Measurements from ENCODE around the gene RNASEL.

The RNASEL gene

DNA sequence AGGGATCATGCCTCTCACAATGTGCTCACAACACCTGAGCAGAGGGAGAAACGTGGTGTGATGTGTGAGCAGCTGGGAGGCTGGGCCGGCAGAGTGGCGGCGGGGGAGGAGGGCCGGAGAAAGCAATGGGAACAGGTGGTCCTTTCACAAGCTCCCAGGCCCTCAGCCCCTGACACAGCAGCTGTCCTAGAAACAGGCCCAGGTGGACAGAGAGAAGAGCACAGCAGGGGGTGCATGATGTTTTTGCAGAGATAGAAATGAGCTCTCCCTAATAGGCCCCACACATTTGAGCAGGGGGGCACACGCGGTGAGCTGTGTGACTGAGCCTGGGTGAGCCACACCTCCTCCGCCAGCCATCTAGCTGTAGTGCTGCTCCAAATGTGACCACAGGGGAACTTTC, 22.7 kb upstream of the RNASEL start:
- TF ChIP-seq GATA2 (IDR thresholded peaks at IDR 0.05; ENCODE audit: low read depth, low read length) = no peak
- no peak for TF ChIP-seq GATA3 (IDR thresholded peaks at IDR 0.05; ENCODE audit: low read depth, low read length)

DNA sequence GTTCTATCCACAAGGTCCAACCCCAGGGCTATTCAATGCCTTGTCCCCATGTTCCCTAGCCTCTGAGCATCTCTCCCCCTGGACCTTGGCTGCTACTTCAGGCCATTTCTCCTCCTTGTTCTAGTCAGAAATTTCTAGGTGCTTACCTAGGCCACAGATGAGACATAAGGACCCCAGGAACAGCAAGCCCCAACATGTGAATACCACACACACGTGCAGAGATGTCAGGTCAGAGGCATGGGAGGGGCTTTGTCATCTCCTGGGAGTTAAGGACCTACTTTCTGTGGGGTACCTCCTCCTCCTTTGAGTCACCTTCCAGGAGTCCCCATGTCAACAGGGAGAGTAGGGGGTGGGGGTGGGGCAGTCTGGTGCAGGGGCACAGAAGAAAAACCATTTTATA, 22.3 kb upstream of the RNASEL start:
- TF ChIP-seq GATA3 (IDR thresholded peaks at IDR 0.05; ENCODE audit: low read depth, low read length) (no peak), GATA2 (IDR thresholded peaks at IDR 0.05; ENCODE audit: low read depth, low read length) (no peak)

- TF ChIP-seq GATA3 (IDR thresholded peaks at IDR 0.05; ENCODE audit: low read depth, low read length) = no peak
- TF ChIP-seq GATA2 (IDR thresholded peaks at IDR 0.05; ENCODE audit: low read depth, low read length) = no peak
Observed at GRCh38 chr1:182610606-182611194, 21.6 kb upstream of the RNASEL start.

GRCh38 chr1:182608845-182609610, 20.0 kb upstream of the RNASEL start:
- no peak for TF ChIP-seq GATA3 (IDR thresholded peaks at IDR 0.05; ENCODE audit: low read depth, low read length)
- TF ChIP-seq GATA2 (IDR thresholded peaks at IDR 0.05; ENCODE audit: low read depth, low read length) = no peak

DNA sequence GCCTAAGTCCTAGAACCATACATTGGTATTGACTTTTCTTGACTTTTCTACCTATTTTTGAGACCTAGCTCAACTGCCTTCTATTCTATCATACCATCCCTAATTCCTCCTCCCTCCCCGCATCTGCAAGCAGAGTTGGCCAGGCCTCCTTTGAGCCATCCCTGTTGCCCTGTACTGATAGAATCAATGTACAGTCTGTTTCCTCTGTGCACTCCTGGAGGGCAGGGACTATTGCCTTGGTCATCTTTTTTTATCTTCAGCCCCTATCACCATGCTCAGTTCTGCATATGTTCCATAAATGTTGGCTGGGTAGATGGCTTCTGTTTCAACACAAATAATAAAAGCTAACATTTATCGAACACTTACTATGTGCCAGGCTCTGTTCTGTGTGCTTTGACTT, 19.2 kb upstream of the RNASEL start:
- no peak for TF ChIP-seq GATA3 (IDR thresholded peaks at IDR 0.05; ENCODE audit: low read depth, low read length)
- TF ChIP-seq GATA2 (IDR thresholded peaks at IDR 0.05; ENCODE audit: low read depth, low read length) = peak; percentile 64; the same call in 1 of the 2 replicates

GRCh38 chr1:182607566-182607965, 18.5 kb upstream of the RNASEL start:
- no peak for TF ChIP-seq GATA2 (IDR thresholded peaks at IDR 0.05; ENCODE audit: low read depth, low read length)
- no peak for TF ChIP-seq GATA3 (IDR thresholded peaks at IDR 0.05; ENCODE audit: low read depth, low read length)

GRCh38 chr1:182604175-182605164, 15.4 kb upstream of the RNASEL start, which contains the start of gene RGS16:
TSS of gene RGS16 (minus strand) at chr1:182604389. CDS start at chr1:182604259, 130 bp downstream.
- TF ChIP-seq GATA3 (IDR thresholded peaks at IDR 0.05; ENCODE audit: low read depth, low read length) (no peak), GATA2 (IDR thresholded peaks at IDR 0.05; ENCODE audit: low read depth, low read length) (0 out of 2 replicates have a peak, but pooled peaks have one; percentile 31)

DNA sequence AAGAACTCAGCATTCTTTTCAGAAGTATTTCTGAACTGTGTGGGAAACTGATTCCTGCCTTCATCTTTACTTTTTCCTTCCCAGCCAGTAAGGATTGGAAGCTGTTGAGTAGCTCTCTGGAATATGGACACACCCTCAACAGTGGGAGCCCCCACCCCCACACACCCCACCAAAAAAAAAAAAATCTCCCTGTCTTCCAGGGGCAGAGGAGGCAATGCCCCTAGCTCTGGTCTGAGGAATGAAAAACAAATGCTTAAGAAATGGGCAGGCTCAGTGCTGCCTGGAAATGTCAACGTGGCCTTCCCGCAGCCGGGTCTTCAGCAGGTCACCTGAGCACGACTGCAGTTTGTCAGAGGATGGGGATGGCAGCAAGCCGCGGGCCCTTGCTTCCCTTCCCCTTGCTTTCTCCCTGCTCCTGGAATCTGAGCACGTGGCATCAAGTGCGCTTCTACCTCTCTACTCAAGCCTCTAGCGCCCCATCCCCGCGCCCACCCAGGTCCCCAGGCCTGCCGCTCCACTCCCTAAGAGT, 14.7 kb upstream of the RNASEL start:
- TF ChIP-seq GATA3 (IDR thresholded peaks at IDR 0.05; ENCODE audit: low read depth, low read length) (no peak), GATA2 (IDR thresholded peaks at IDR 0.05; ENCODE audit: low read depth, low read length) (no peak; the same call in 1 of the 2 replicates)

GRCh38 chr1:182602935-182603645, 14.0 kb upstream of the RNASEL start:
- TF ChIP-seq GATA2 (IDR thresholded peaks at IDR 0.05; ENCODE audit: low read depth, low read length) (peak; percentile 23; the same call in 1 of the 2 replicates), GATA3 (IDR thresholded peaks at IDR 0.05; ENCODE audit: low read depth, low read length) (no peak)

DNA sequence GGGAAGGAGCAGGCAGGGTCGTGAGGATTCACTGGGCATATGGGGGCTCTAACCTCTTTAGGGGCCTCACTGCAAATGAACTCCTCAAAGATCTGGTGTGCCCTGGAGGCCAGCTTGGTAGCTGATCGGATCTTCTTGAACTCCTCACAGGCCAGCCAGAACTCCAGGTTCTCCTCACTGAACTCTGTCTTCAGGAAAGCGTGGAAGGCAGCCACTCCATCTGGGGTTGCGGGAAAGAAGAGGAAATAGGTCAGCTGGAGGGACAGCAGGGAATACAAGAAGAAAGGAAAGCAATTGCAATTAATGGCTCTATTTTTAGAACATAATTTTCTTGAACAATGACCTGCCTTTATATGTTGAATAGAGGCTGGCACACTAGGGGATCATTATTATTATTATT, 12.9 kb upstream of the RNASEL start:
- TF ChIP-seq GATA3 (IDR thresholded peaks at IDR 0.05; ENCODE audit: low read depth, low read length) = no peak
- TF ChIP-seq GATA2 (IDR thresholded peaks at IDR 0.05; ENCODE audit: low read depth, low read length) = no peak

- TF ChIP-seq GATA3 (IDR thresholded peaks at IDR 0.05; ENCODE audit: low read depth, low read length) = no peak
- no peak for TF ChIP-seq GATA2 (IDR thresholded peaks at IDR 0.05; ENCODE audit: low read depth, low read length)
Observed at GRCh38 chr1:182601416-182601786, 12.3 kb upstream of the RNASEL start.

GRCh38 chr1:182600745-182601415, 11.8 kb upstream of the RNASEL start:
- TF ChIP-seq GATA2 (IDR thresholded peaks at IDR 0.05; ENCODE audit: low read depth, low read length) = no peak
- TF ChIP-seq GATA3 (IDR thresholded peaks at IDR 0.05; ENCODE audit: low read depth, low read length) = no peak

All from SH-SY5Y (cell line).